BLaER1 treated with 17β-estradiol and CSF1 and Interleukin-3, amounts not matched to agents 10 nM and 100 nM (cell line): Measurements from ENCODE around the gene SPAG9.

Experiments
- H3K27ac ChIP-seq, 11 experiments: shearing (Covaris generic); formaldehyde crosslinking; 2 replicates each; pipeline ENCODE4 v1.8.1; 2022
- H3K27me3 ChIP-seq, 11 experiments: shearing (Covaris generic); formaldehyde crosslinking; 2 replicates each; pipeline ENCODE4 v1.8.1; 2022
- H3K36me3 ChIP-seq, 11 experiments: shearing (Covaris generic); formaldehyde crosslinking; 2 replicates each; pipeline ENCODE4 v1.8.1; 2022
- H3K4me1 ChIP-seq, 10 experiments: shearing (Covaris generic); formaldehyde crosslinking; 2 replicates each; pipeline ENCODE4 v1.8.1; 2022
- H3K4me2 ChIP-seq, 11 experiments: shearing (Covaris generic); formaldehyde crosslinking; 2 replicates each; pipeline ENCODE4 v1.8.1; 2022
- H3K4me3 ChIP-seq, 10 experiments: shearing (Covaris generic); formaldehyde crosslinking; 2 replicates each; pipeline ENCODE4 v1.8.1; 2022
- H3K9ac ChIP-seq, 11 experiments: shearing (Covaris generic); formaldehyde crosslinking; 2 replicates each; pipeline ENCODE4 v1.8.1; 2022
- H3K9me3 ChIP-seq, 11 experiments: shearing (Covaris generic); formaldehyde crosslinking; replicated peaks in 1 of 11; 2 replicates each; pipeline ENCODE4 v1.8.1; 2022
- H4K20me1 ChIP-seq, 11 experiments: shearing (Covaris generic); formaldehyde crosslinking; 2 replicates each; pipeline ENCODE4 v1.8.1; 2022
- Cebpa-rat ChIP-seq, 11 experiments: shearing (Covaris generic); IDR thresholded peaks; 2 replicates each; pipeline ENCODE4 v1.8.1; 2022

SPAG9 gene

GRCh38 chr17:51045621-51046020, 75.0 kb downstream of the SPAG9 start:
- H3K36me3 ChIP-seq: peaks cover 13 to 75% (median 41%) of the 10 kb centered on the region in 11 experiments; a peak in 19 of 22 replicates
- no peak overlapping the region for H3K4me2 ChIP-seq
- peaks cover 5 to 18% (median 6%) of the 10 kb centered on the region in 10 experiments; a peak in 19 of 20 replicates for H3K4me1 ChIP-seq
- no peaks in the 10 kb centered on the region for H3K27me3 ChIP-seq
- H3K9me3 ChIP-seq: no peaks in the 10 kb centered on the region
- no peak overlapping the region for H3K27ac ChIP-seq
- no peak overlapping the region for H3K4me3 ChIP-seq
- TF ChIP-seq Cebpa-rat (IDR thresholded peaks at IDR 0.05): no peak
- H3K9ac ChIP-seq: no peak overlapping the region
- peaks cover 6 to 54% (median 27%) of the 10 kb centered on the region in 11 experiments; a peak in 13 of 22 replicates for H4K20me1 ChIP-seq

- H3K4me1 ChIP-seq: peaks cover 0 to 12% (median 0%) of the 10 kb centered on the region in 10 experiments; a peak in 6 of 20 replicates
- TF ChIP-seq Cebpa-rat (IDR thresholded peaks at IDR 0.05): no peak
- H3K36me3 ChIP-seq: peaks cover 17 to 78% (median 47%) of the 10 kb centered on the region in 11 experiments; a peak in 21 of 22 replicates
- H4K20me1 ChIP-seq: peaks cover 3 to 47% (median 24%) of the 10 kb centered on the region in 11 experiments; a peak in 12 of 22 replicates
- H3K4me2 ChIP-seq: no peak overlapping the region
- H3K9me3 ChIP-seq: no peaks in the 10 kb centered on the region
- H3K9ac ChIP-seq: no peak overlapping the region
- no peak overlapping the region for H3K27ac ChIP-seq
- H3K27me3 ChIP-seq: no peaks in the 10 kb centered on the region
- H3K4me3 ChIP-seq: no peak overlapping the region
Observed at GRCh38 chr17:51044976-51045375, 75.7 kb downstream of the SPAG9 start.

GRCh38 chr17:51036084-51036483, 84.6 kb downstream of the SPAG9 start:
- peaks cover 14 to 41% (median 21%) of the 10 kb centered on the region in 10 experiments for H3K4me1 ChIP-seq
- no peaks in the 10 kb centered on the region for H3K27me3 ChIP-seq
- H3K4me3 ChIP-seq: no peak overlapping the region
- peak overlapping the region in 3 of 11 experiments; percentile 7 to 36 (median 30); a peak in 2 of 22 replicates for H3K27ac ChIP-seq
- TF ChIP-seq Cebpa-rat (IDR thresholded peaks at IDR 0.05): no peak
- peaks cover 40 to 88% (median 61%) of the 10 kb centered on the region in 11 experiments for H3K36me3 ChIP-seq
- peak overlapping the region; percentile 32 to 87 (median 59) for H3K4me2 ChIP-seq
- no peak overlapping the region for H3K9ac ChIP-seq
- peaks cover 0 to 4% (median 0%) of the 10 kb centered on the region in 11 experiments; a peak in 1 of 22 replicates for H4K20me1 ChIP-seq
- H3K9me3 ChIP-seq: no peaks in the 10 kb centered on the region

GRCh38 chr17:51035431-51035830, 85.2 kb downstream of the SPAG9 start:
- Histone ChIP-seq H3K27ac (peak overlapping the region in 3 of 11 experiments; percentile 7 to 36 (median 30); a peak in 1 of 22 replicates), H3K4me2 (peak overlapping the region; percentile 32 to 87 (median 59); a peak in 20 of 22 replicates), H3K4me3 (no peak overlapping the region), H4K20me1 (peaks cover 0 to 4% (median 0%) of the 10 kb centered on the region in 11 experiments; a peak in 1 of 22 replicates), H3K9ac (no peak overlapping the region), H3K36me3 (peaks cover 39 to 88% (median 63%) of the 10 kb centered on the region in 11 experiments), H3K4me1 (peaks cover 20 to 48% (median 27%) of the 10 kb centered on the region in 10 experiments), H3K27me3 (no peaks in the 10 kb centered on the region), H3K9me3 (no peaks in the 10 kb centered on the region)
- no peak for TF ChIP-seq Cebpa-rat (IDR thresholded peaks at IDR 0.05)

- peaks cover 0 to 4% (median 0%) of the 10 kb centered on the region in 11 experiments; a peak in 1 of 22 replicates for H4K20me1 ChIP-seq
- peak overlapping the region in 4 of 11 experiments; percentile 60 to 87 (median 74); a peak in 6 of 22 replicates for H3K4me2 ChIP-seq
- no peak overlapping the region for H3K27ac ChIP-seq
- H3K4me1 ChIP-seq: peaks cover 26 to 54% (median 34%) of the 10 kb centered on the region in 10 experiments
- H3K4me3 ChIP-seq: no peak overlapping the region
- peaks cover 34 to 82% (median 59%) of the 10 kb centered on the region in 11 experiments for H3K36me3 ChIP-seq
- no peak overlapping the region for H3K9ac ChIP-seq
- H3K27me3 ChIP-seq: no peaks in the 10 kb centered on the region
- no peak for TF ChIP-seq Cebpa-rat (IDR thresholded peaks at IDR 0.05)
- H3K9me3 ChIP-seq: no peaks in the 10 kb centered on the region
Observed at GRCh38 chr17:51034800-51035199, 85.9 kb downstream of the SPAG9 start.

- H3K9ac ChIP-seq: no peak overlapping the region
- H3K36me3 ChIP-seq: peaks cover 24 to 63% (median 44%) of the 10 kb centered on the region in 11 experiments
- H3K4me1 ChIP-seq: peaks cover 26 to 61% (median 42%) of the 10 kb centered on the region in 10 experiments
- H3K4me3 ChIP-seq: no peak overlapping the region
- peaks cover 0 to 6% (median 0%) of the 10 kb centered on the region in 11 experiments; a peak in 2 of 22 replicates for H4K20me1 ChIP-seq
- no peak overlapping the region for H3K27ac ChIP-seq
- no peaks in the 10 kb centered on the region for H3K27me3 ChIP-seq
- TF ChIP-seq Cebpa-rat (IDR thresholded peaks at IDR 0.05): no peak
- no peak overlapping the region for H3K4me2 ChIP-seq
- no peaks in the 10 kb centered on the region for H3K9me3 ChIP-seq
Observed at GRCh38 chr17:51032850-51033249, 87.8 kb downstream of the SPAG9 start.

GRCh38 chr17:51029568-51030463, 90.9 kb downstream of the SPAG9 start:
- Histone ChIP-seq H3K36me3 (peaks cover 22 to 54% (median 38%) of the 10 kb centered on the region in 11 experiments), H3K9me3 (no peaks in the 10 kb centered on the region), H3K4me1 (peaks cover 12 to 37% (median 21%) of the 10 kb centered on the region in 10 experiments; a peak in 19 of 20 replicates), H3K27ac (peak overlapping the region in 8 of 11 experiments; percentile 5 to 61 (median 24); a peak in 10 of 22 replicates), H4K20me1 (peaks cover 0 to 6% (median 0%) of the 10 kb centered on the region in 11 experiments; a peak in 2 of 22 replicates), H3K9ac (no peak overlapping the region; a peak in 1 of 22 replicates), H3K27me3 (no peaks in the 10 kb centered on the region), H3K4me3 (peak overlapping the region in 1 of 10 experiments; percentile 6; a peak in 1 of 20 replicates), H3K4me2 (peak overlapping the region; percentile 17 to 78 (median 42); a peak in 18 of 22 replicates)
- TF ChIP-seq Cebpa-rat (IDR thresholded peaks at IDR 0.05): no peak

- H3K9me3 ChIP-seq: no peaks in the 10 kb centered on the region
- H3K4me2 ChIP-seq: peak overlapping the region in 10 of 11 experiments; percentile 6 to 78 (median 45); a peak in 13 of 22 replicates
- H4K20me1 ChIP-seq: peaks cover 0 to 6% (median 0%) of the 10 kb centered on the region in 11 experiments; a peak in 2 of 22 replicates
- no peak for TF ChIP-seq Cebpa-rat (IDR thresholded peaks at IDR 0.05)
- H3K4me1 ChIP-seq: peaks cover 12 to 30% (median 21%) of the 10 kb centered on the region in 10 experiments; a peak in 19 of 20 replicates
- peak overlapping the region in 4 of 11 experiments; percentile 5 to 33 (median 24); a peak in 4 of 22 replicates for H3K27ac ChIP-seq
- no peak overlapping the region for H3K9ac ChIP-seq
- H3K4me3 ChIP-seq: no peak overlapping the region
- H3K27me3 ChIP-seq: no peaks in the 10 kb centered on the region
- H3K36me3 ChIP-seq: peaks cover 22 to 47% (median 37%) of the 10 kb centered on the region in 11 experiments
Observed at GRCh38 chr17:51029142-51029541, 91.5 kb downstream of the SPAG9 start.
